ENCODE measurements around the gene NLRP1.

The NLRP1 gene

DNA sequence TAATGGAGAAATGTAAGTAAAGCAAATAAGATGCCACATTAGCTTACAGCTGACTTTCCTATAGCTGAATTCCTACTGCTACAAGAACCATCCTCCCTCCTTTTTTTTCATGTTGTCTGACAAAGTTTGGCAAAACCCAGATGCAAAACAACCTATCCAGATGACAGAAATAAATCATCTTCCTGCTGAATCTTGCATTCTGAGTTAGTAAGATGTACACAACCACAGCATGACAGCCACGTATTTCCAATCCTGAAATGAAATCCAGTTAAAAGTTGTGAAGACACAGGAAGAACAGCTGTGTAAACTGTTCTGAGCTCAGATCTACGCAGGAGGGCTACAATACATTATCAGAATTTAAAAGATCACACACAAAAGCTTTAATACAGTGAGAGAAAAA lies 110.4 kb downstream of the NLRP1 start:
- no peak for DNase-seq (ENCODE audit: low read depth)

GRCh38 chr17:5472511-5472910 lies 111.8 kb downstream of the NLRP1 start:
- DNase-seq (ENCODE audit: low read depth) = no peak

GRCh38 chr17:5468075-5468473 lies 116.2 kb downstream of the NLRP1 start:
- no peak for DNase-seq (ENCODE audit: low read depth)

GRCh38 chr17:5467416-5467815 lies 116.9 kb downstream of the NLRP1 start:
- no peak for DNase-seq (ENCODE audit: low read depth)

DNA sequence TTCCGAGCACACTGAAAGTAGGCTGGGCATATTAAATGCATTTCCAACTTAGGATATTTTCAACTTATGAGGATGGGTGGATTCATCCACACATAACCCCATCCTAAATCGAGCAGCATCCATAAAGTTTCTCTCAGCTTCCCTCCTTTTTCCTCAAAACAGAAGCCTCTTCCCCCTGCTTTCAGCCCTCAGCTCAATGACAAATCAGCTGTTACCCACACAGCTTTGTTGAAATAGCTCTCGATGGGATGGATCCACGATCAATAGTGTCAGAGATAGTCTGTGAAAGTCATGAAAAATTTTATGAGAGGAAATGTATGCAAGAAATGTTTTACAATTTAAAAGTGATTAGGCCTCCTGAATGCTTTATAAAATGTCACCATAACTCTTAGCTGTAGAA lies 118.0 kb downstream of the NLRP1 start:
- DNase-seq (ENCODE audit: low read depth) = no peak

DNA sequence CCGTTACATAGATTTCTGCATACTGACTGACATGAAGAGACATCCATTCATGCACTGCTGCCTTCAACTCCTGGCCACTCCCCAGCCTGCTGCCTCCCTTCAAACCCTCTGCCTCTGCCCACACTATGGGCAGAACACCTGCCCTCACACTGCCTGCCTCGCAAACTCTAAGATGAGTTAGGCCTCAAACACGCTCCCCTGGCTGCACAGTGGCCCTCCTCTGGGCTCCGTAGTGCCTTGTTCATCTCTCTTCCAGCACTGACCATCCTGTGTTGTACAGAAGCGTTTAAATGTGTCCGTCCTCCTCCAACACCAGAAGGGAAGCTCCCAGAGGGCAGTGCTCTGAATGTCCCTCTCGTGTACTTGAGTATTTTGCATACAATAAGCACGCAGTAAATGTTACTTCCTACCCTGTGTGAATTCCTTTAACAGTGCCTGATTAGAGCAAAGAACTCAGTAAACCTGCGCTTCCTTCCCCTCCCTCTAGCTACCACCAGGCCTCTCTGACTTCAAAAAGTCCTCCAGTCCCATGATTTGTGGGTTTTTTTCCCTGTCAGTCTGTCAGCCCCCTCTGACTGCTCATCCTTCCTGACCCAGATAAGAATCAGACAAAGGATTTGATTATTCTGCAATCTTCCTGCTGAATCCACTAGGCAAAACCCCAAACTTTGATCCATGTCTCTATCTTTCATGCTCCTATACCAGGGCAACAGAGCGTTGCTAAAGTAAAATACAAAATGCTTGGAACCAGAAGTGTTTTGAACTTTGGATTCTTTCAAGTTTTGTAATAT lies 119.4 kb downstream of the NLRP1 start:
- no peak for DNase-seq (ENCODE audit: low read depth)

Data from activated T-helper 1 cell treated with Interleukin-2 at 50 U/mL for 16 hours (primary cell).